Measurements from ENCODE around the gene STIM2.

DNA sequence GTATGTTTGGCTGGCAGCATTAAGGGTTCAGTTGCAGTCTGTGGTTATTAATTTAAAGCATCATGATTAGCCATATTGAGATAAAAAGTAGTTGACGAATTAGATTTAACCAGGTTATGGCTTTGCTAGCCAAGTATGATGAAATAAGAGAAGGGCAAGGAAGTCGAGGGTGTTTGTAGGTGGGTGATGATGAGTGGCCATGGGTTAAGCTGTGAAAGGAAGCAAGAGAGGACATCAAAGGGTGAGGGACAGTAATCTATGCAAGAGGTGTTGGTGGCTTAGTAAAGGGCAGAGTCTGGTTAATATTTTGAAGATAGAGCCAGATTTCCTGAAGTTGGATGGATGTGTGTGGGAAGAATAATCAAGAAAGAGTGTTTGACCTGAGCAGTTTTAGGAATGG is 44.5 kb downstream of the STIM2 start:
- TF ChIP-seq POLR2A (IDR thresholded peaks at IDR 0.05): no peak
- TF ChIP-seq CTCF (IDR thresholded peaks at IDR 0.05): no peak

All from transverse colon (tissue), 3 donors.